Gastroesophageal sphincter (tissue), 4 donors: ENCODE data around the gene WDFY1. TPM values are rescaled to one million over a fixed set of nuclear protein-coding genes. Genes with fewer than 3 reads are reported as not detected.

Experiments
- ATAC-seq: fragments of 150-250 bp; one replicate; pipeline ENCODE4 v1.9.1; 2016; ENCODE audit warnings: mild to moderate bottlenecking, moderate library complexity
- H3K27ac ChIP-seq, 4 donors: fragments of 200-600 bp; sonication (generic) in 3 of 4; 1 replicate in 3 of 4; 2 replicates in 1 of 4; pipeline ENCODE4 v1.5.1; 2016 to 2019
- H3K27me3 ChIP-seq: fragments of 200-600 bp; sonication (generic); one replicate; pipeline ENCODE4 v1.5.1; 2019
- H3K36me3 ChIP-seq, 2 donors: fragments of 200-600 bp; sonication (generic); one replicate each; pipeline ENCODE4 v1.5.1; 2019; ENCODE audit warnings: control low read depth in 1 of 2
- H3K4me1 ChIP-seq, 3 donors: fragments of 200-600 bp; sonication (generic); 1 replicate in 2 of 3; 2 replicates in 1 of 3; pipeline ENCODE4 v1.5.1; 2016 to 2019; ENCODE audit warnings: control low read depth in 2 of 3
- H3K4me3 ChIP-seq, 2 donors: fragments of 200-600 bp; sonication (generic); one replicate each; pipeline ENCODE4 v1.5.1; 2019; ENCODE audit warnings: mild to moderate bottlenecking in 1 of 2, moderate library complexity in 1 of 2
- H3K9me3 ChIP-seq, 3 donors: fragments of 200-600 bp; sonication (generic); one replicate each; pipeline ENCODE4 v1.5.1; 2017 to 2019; ENCODE audit warnings: control low read depth in 2 of 3
- CTCF ChIP-seq, 4 experiments: fragments of 200-600 bp in 2 of 4; fragments of 450-650 bp in 2 of 4; sonication (generic) in 1 of 4; IDR thresholded peaks; one replicate each; pipeline ENCODE4 v1.5.1; 2017 to 2019; ENCODE audit warnings: antibody characterized with exemption in 4 of 4, mild to moderate bottlenecking in 2 of 4, moderate library complexity in 2 of 4
- EP300 ChIP-seq: sonication (generic); formaldehyde crosslinking; IDR thresholded peaks from one replicate; pipeline ENCODE4 v1.6.1; 2017; ENCODE audit warnings: antibody characterized with exemption, mild to moderate bottlenecking
- POLR2A ChIP-seq, 2 donors: fragments of 450-650 bp; IDR thresholded peaks; one replicate each; pipeline ENCODE4 v1.6.1; 2017; ENCODE audit warnings: antibody characterized with exemption in 2 of 2, mild to moderate bottlenecking in 2 of 2, moderate library complexity in 1 of 2
- POLR2AphosphoS5 ChIP-seq: sonication (generic); formaldehyde crosslinking; IDR thresholded peaks from one replicate; pipeline ENCODE4 v1.6.1; 2017; ENCODE audit warnings: antibody characterized with exemption
- WGBS, 2 donors: methylation state at CpG; one replicate each; pipeline ENCODE4 v1.1.5; 2018; ENCODE audit warnings: low coverage in 1 of 2; 5-methylcytosine and 5-hydroxymethylcytosine counted together
- total RNA-seq, 4 donors: library from RNA; depleted of rRNA; stranded (reverse); fragments of >200 nt; gene quantifications; one replicate each; pipeline ENCODE4 v1.1.0, GENCODE V29; 2016

Gene WDFY1
- total RNA-seq, 4 donors from 2014 or later, result 26.3 to 49.7 (median 39.3) TPM

GRCh38 chr2:223870840-223871611 is 74.1 kb downstream of the WDFY1 start:
- H3K36me3 ChIP-seq, result peaks cover 0 to 70% of the 10 kb centered on the region in 2 donors
- no peak for ATAC-seq
- no peaks in the 10 kb centered on the region for H3K9me3 ChIP-seq
- TF ChIP-seq EP300, result no peak
- WGBS, 2 donors, result 91 to 97% methylated on average over 6 to 7 of the region's 7 CpGs
- H3K27me3 ChIP-seq, result no peaks in the 10 kb centered on the region
- H3K4me1 ChIP-seq, result no peaks in the 10 kb centered on the region
- H3K4me3 ChIP-seq, result no peak overlapping the region
- no peak overlapping the region for H3K27ac ChIP-seq

GRCh38 chr2:223868005-223868404 is 77.1 kb downstream of the WDFY1 start:
- ATAC-seq, result no peak
- H3K4me3 ChIP-seq, result no peak overlapping the region
- no peak for TF ChIP-seq EP300
- no peak for TF ChIP-seq CTCF (IDR thresholded peaks at IDR 0.05)
- TF ChIP-seq POLR2AphosphoS5, result no peak
- TF ChIP-seq POLR2A (IDR thresholded peaks at IDR 0.05), result no peak
- peaks cover 0 to 43% of the 10 kb centered on the region in 2 donors for H3K36me3 ChIP-seq
- H3K27ac ChIP-seq, result no peak overlapping the region
- H3K4me1 ChIP-seq, result no peaks in the 10 kb centered on the region
- H3K27me3 ChIP-seq, result no peaks in the 10 kb centered on the region
- 90 to 100% methylated on average over 1 to 2 of the region's 3 CpGs for WGBS, 2 donors
- no peaks in the 10 kb centered on the region for H3K9me3 ChIP-seq

GRCh38 chr2:223865907-223866508 is 79.1 kb downstream of the WDFY1 start:
- Histone ChIP-seq H3K4me1 (no peaks in the 10 kb centered on the region), H3K4me3 (no peak overlapping the region), H3K27me3 (no peaks in the 10 kb centered on the region), H3K27ac (no peak overlapping the region), H3K36me3 (peaks cover 0 to 26% of the 10 kb centered on the region in 2 donors), H3K9me3 (no peaks in the 10 kb centered on the region)
- TF ChIP-seq CTCF (IDR thresholded peaks at IDR 0.05), result no peak
- no peak for ATAC-seq
- WGBS, 2 donors, result 83 to 94% methylated on average over 2 of the region's 2 CpGs

GRCh38 chr2:223865124-223865523 is 80.0 kb downstream of the WDFY1 start:
- TF ChIP-seq POLR2AphosphoS5 (no peak), CTCF (IDR thresholded peaks at IDR 0.05) (no peak), EP300 (no peak), POLR2A (IDR thresholded peaks at IDR 0.05) (no peak)
- H3K9me3 ChIP-seq, result no peaks in the 10 kb centered on the region
- H3K27ac ChIP-seq, result no peak overlapping the region
- 87 to 91% methylated on average over 4 of the region's 4 CpGs for WGBS, 2 donors
- ATAC-seq, result no peak
- no peaks in the 10 kb centered on the region for H3K27me3 ChIP-seq
- no peaks in the 10 kb centered on the region for H3K4me1 ChIP-seq
- H3K36me3 ChIP-seq, result peaks cover 0 to 17% of the 10 kb centered on the region in 2 donors
- H3K4me3 ChIP-seq, result no peak overlapping the region

- H3K4me3 ChIP-seq, result no peak overlapping the region
- ATAC-seq, result no peak
- TF ChIP-seq POLR2AphosphoS5 (no peak), POLR2A (IDR thresholded peaks at IDR 0.05) (no peak)
- H3K4me1 ChIP-seq, result no peaks in the 10 kb centered on the region
- no peaks in the 10 kb centered on the region for H3K27me3 ChIP-seq
- H3K36me3 ChIP-seq, result peaks cover 0 to 6% of the 10 kb centered on the region in 2 donors
- no peaks in the 10 kb centered on the region for H3K9me3 ChIP-seq
- H3K27ac ChIP-seq, result no peak overlapping the region
- 55 to 83% methylated on average over 1 to 2 of the region's 2 CpGs for WGBS, 2 donors
These were observed 81.6 kb downstream of the WDFY1 start for GRCh38 chr2:223863491-223863890.
